HepG2 (cell line): Measurements from ENCODE around the gene CCNO. TPM values are rescaled to one million over a fixed set of nuclear protein-coding genes. Genes with fewer than 3 reads are reported as not detected.

Experiments
- CBX1 ChIP-seq: IDR thresholded peaks from one replicate; pipeline ENCODE4 v1.6.1; 2016; ENCODE audit warnings: antibody characterized with exemption, low read depth
- DMAP1 ChIP-seq: IDR thresholded peaks from 2 replicates; pipeline ENCODE4 v1.6.1; 2016
- EED ChIP-seq: sonication (generic); formaldehyde crosslinking; IDR thresholded peaks from 2 replicates; pipeline ENCODE4 v1.5.0; 2020; ENCODE audit warnings: mild to moderate bottlenecking, missing genetic modification reagents
- EZH2 ChIP-seq: conservative IDR thresholded peaks from 2 replicates; pipeline ENCODE4 v1.6.1; 2012; ENCODE audit warnings: mild to moderate bottlenecking, low read depth, low read length, moderate library complexity
- IRF9 ChIP-seq: sonication (generic); formaldehyde crosslinking; IDR thresholded peaks from 2 replicates; pipeline ENCODE4 v1.8.0; 2022; ENCODE audit warnings: missing genetic modification reagents, mild to moderate bottlenecking, borderline replicate concordance
- MYPOP ChIP-seq: sonication (generic); formaldehyde crosslinking; IDR thresholded peaks from 2 replicates; pipeline ENCODE4 v1.8.1; 2023; ENCODE audit warnings: mild to moderate bottlenecking, moderate library complexity, missing genetic modification reagents
- NCOA1 ChIP-seq: sonication (generic); formaldehyde crosslinking; IDR thresholded peaks from 2 replicates; pipeline ENCODE4 v1.9.0; 2021; ENCODE audit warnings: missing genetic modification reagents
- NR3C1 ChIP-seq: sonication (generic); formaldehyde crosslinking; IDR thresholded peaks from 2 replicates; pipeline ENCODE4 v1.4.0; 2020; ENCODE audit warnings: missing genetic modification reagents
- REST ChIP-seq, 2 experiments: IDR thresholded peaks; 2 replicates each; pipeline ENCODE4 v1.6.1; 2011 to 2012; ENCODE audit warnings: low read length in 2 of 2, borderline replicate concordance in 1 of 2, low read depth in 1 of 2, mild to moderate bottlenecking in 1 of 2, moderate library complexity in 1 of 2
- TIGD3 ChIP-seq: sonication (generic); formaldehyde crosslinking; IDR thresholded peaks from 2 replicates; pipeline ENCODE4 v1.5.1; 2020; ENCODE audit warnings: mild to moderate bottlenecking, missing genetic modification reagents, borderline replicate concordance
- ZBTB44 ChIP-seq: sonication (generic); formaldehyde crosslinking; IDR thresholded peaks from 2 replicates; pipeline ENCODE4 v1.4.0; 2020; ENCODE audit warnings: missing genetic modification reagents
- ZNF317 ChIP-seq: sonication (generic); formaldehyde crosslinking; IDR thresholded peaks from 2 replicates; pipeline ENCODE4 v1.5.0; 2020; ENCODE audit warnings: mild to moderate bottlenecking, missing genetic modification reagents
- ZNF343 ChIP-seq: sonication (generic); formaldehyde crosslinking; IDR thresholded peaks from 2 replicates; pipeline ENCODE4 v1.4.0; 2020; ENCODE audit warnings: mild to moderate bottlenecking, missing genetic modification reagents
- ZNF414 ChIP-seq: sonication (generic); formaldehyde crosslinking; IDR thresholded peaks from 2 replicates; pipeline ENCODE4 v1.5.0; 2020; ENCODE audit warnings: missing genetic modification reagents
- ZNF44 ChIP-seq: sonication (generic); formaldehyde crosslinking; IDR thresholded peaks from 2 replicates; pipeline ENCODE4 v1.5.1; 2020; ENCODE audit warnings: mild to moderate bottlenecking, missing genetic modification reagents
- ZNF616 ChIP-seq: sonication (generic); formaldehyde crosslinking; IDR thresholded peaks from 2 replicates; pipeline ENCODE4 v1.5.0; 2020; ENCODE audit warnings: low read depth, mild to moderate bottlenecking, missing genetic modification reagents
- ZNF720 ChIP-seq: sonication (generic); formaldehyde crosslinking; IDR thresholded peaks from 2 replicates; pipeline ENCODE4 v1.4.0; 2020; ENCODE audit warnings: missing genetic modification reagents
- ZNF746 ChIP-seq: sonication (generic); formaldehyde crosslinking; IDR thresholded peaks from 2 replicates; pipeline ENCODE4 v1.8.0; 2022; ENCODE audit warnings: mild to moderate bottlenecking, missing genetic modification reagents
- polyA plus RNA-seq, 8 experiments: library from polyadenylated mRNA; depleted of rRNA in 3 of 8; stranded (reverse) in 7 of 8; unstranded in 1 of 8; fragments of >200 nt; fragmentation: Illumina TruSeq in 4 of 8; extraction: Trizol in 4 of 8; gene quantifications; 2 replicates each; pipeline versions ENCODE4 v1.2.1 to v1.2.3, GENCODE V29; 2011 to 2016; ENCODE audit warnings: low read depth in 4 of 8, missing spikeins in 1 of 8, mixed read lengths in 1 of 8; ENCODE audit not compliant: insufficient read depth in 1 of 8
- total RNA-seq, 5 experiments: library from RNA; depleted of rRNA; stranded (reverse); fragments of >200 nt; fragmentation: Illumina TruSeq; extraction: Trizol; gene quantifications; 2 replicates each; pipeline ENCODE4 v1.2.3, GENCODE V29; 2016; ENCODE audit warnings: low read depth in 1 of 5

The CCNO gene
- total and polyA plus RNA-seq, 2 of the 13 experiments (the other 11 are each of a cell fraction or from before 2014, with no cell fraction given), result 0.07 TPM; not detected in 1

GRCh38 chr5:55226027-55226933, 7.1 kb downstream of the CCNO start (continued):
- TF ChIP-seq IRF9 (CRISPR knock-in tag) (no peak), TIGD3 (CRISPR knock-in tag) (no peak), MYPOP (CRISPR knock-in tag) (peak; percentile 49), ZNF746 (no peak; the same call in 1 of the 2 replicates), ZNF616 (0 out of 2 replicates have a peak, but pooled peaks have one; percentile 34), ZNF317 (CRISPR knock-in tag) (no peak), REST (IDR thresholded peaks at IDR 0.05; ENCODE audit: borderline replicate concordance in 1 of 2, low read depth in 1 of 2, low read length in 2 of 2) (no peak), ZNF414 (CRISPR knock-in tag) (peak; percentile 34; the same call in 1 of the 2 replicates), ZNF343 (CRISPR knock-in tag) (no peak), EED (CRISPR knock-in tag) (no peak), ZNF720 (CRISPR knock-in tag) (no peak), NR3C1 (CRISPR knock-in tag) (no peak), NCOA1 (CRISPR knock-in tag) (peak; percentile 44; the same call in 1 of the 2 replicates), CBX1 (no peak), ZBTB44 (CRISPR knock-in tag) (no peak), EZH2 (no peak; the same call in none of the 2 replicates), ZNF44 (0 out of 2 replicates have a peak, but pooled peaks have one; percentile 40), DMAP1 (CRISPR knock-in tag) (no peak)
